GM06990 (cell line): ENCODE measurements around the gene HOXD8.

Experiments
- DNase-seq: peaks from one replicate; pipeline ENCODE4 v3.0.0-alpha.2; 2011; ENCODE audit not compliant: insufficient read length; ENCODE audit errors: extremely low read depth
- H3K27me3 ChIP-seq: replicated peaks from 2 replicates; pipeline ENCODE4 v1.6.0; 2011; ENCODE audit warnings: low read length; ENCODE audit not compliant: control insufficient read depth, insufficient read depth
- H3K36me3 ChIP-seq: 2 replicates; pipeline ENCODE4 v1.5.1; 2011; ENCODE audit warnings: low read length; ENCODE audit not compliant: control insufficient read depth, insufficient read depth
- H3K4me3 ChIP-seq: replicated peaks from 2 replicates; pipeline ENCODE4 v1.5.1; 2011; ENCODE audit warnings: low read depth, mild to moderate bottlenecking, control low read depth, low read length
- TF ChIP-seq, protein P1 (sequence below): IDR thresholded peaks from 2 replicates; pipeline ENCODE4 v1.5.1; 2011; ENCODE audit warnings: low read length, control low read depth, mild to moderate bottlenecking, inconsistent platforms; ENCODE audit not compliant: insufficient read depth, poor library complexity, severe bottlenecking

The HOXD8 gene

GRCh38 chr2:176146101-176146500 lies 16.6 kb downstream of the HOXD8 start:
- TF ChIP-seq, protein P1, sequence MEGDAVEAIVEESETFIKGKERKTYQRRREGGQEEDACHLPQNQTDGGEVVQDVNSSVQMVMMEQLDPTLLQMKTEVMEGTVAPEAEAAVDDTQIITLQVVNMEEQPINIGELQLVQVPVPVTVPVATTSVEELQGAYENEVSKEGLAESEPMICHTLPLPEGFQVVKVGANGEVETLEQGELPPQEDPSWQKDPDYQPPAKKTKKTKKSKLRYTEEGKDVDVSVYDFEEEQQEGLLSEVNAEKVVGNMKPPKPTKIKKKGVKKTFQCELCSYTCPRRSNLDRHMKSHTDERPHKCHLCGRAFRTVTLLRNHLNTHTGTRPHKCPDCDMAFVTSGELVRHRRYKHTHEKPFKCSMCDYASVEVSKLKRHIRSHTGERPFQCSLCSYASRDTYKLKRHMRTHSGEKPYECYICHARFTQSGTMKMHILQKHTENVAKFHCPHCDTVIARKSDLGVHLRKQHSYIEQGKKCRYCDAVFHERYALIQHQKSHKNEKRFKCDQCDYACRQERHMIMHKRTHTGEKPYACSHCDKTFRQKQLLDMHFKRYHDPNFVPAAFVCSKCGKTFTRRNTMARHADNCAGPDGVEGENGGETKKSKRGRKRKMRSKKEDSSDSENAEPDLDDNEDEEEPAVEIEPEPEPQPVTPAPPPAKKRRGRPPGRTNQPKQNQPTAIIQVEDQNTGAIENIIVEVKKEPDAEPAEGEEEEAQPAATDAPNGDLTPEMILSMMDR: no peak
- no peak for DNase-seq
- Histone ChIP-seq H3K27me3 (peaks cover 2% of the 10 kb centered on the region; the same call in 1 of the 2 replicates), H3K4me3 (no peak overlapping the region), H3K36me3 (no peaks in the 10 kb centered on the region)

- peaks cover 2% of the 10 kb centered on the region; the same call in 1 of the 2 replicates for H3K27me3 ChIP-seq
- no peak overlapping the region for H3K4me3 ChIP-seq
Observed at GRCh38 chr2:176146645-176147044, 17.1 kb downstream of the HOXD8 start.

DNA sequence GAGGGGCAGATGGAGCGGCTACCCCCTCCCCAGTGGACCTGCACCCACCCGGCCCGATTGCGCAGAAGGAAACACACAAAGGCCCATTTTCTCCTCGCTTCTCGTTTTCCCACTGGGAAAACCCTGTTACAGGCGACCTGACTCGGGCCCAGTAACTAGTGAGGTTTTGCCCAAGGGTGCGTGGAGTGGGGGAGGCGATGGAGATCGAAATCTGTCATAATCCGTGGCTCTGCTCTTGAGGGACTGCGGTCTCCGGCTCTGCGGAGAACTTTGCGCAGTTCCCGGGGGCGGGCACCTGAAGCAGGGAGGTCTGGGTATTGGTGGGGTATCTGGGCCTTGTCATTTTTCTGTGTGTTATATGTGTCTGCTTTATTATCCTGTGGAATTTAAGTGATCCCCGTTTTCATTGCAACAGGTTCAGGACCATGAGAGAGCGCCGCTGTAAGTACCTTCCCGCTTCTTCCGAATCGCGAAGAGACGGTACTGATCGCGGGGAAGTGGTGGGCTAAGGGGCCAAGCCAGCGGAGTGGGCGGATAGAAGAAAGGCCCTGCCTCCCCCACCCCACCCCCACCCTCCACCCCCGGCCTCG lies 17.8 kb downstream of the HOXD8 start:
- DNase-seq: no peak
- Histone ChIP-seq H3K36me3 (no peaks in the 10 kb centered on the region), H3K27me3 (peaks cover 2% of the 10 kb centered on the region; the same call in 1 of the 2 replicates), H3K4me3 (no peak overlapping the region)
- TF ChIP-seq, protein P1: no peak

More at GRCh38 chr2:176146645-176147044, 17.1 kb downstream of the HOXD8 start:
- no peaks in the 10 kb centered on the region for H3K36me3 ChIP-seq
- TF ChIP-seq, protein P1: no peak
- no peak for DNase-seq

GRCh38 chr2:176147800-176148496 lies 18.4 kb downstream of the HOXD8 start:
- no peak for DNase-seq
- no peak overlapping the region for H3K4me3 ChIP-seq
- TF ChIP-seq, protein P1: no peak
- H3K36me3 ChIP-seq: no peaks in the 10 kb centered on the region
- H3K27me3 ChIP-seq: peaks cover 2% of the 10 kb centered on the region; the same call in 1 of the 2 replicates

DNA sequence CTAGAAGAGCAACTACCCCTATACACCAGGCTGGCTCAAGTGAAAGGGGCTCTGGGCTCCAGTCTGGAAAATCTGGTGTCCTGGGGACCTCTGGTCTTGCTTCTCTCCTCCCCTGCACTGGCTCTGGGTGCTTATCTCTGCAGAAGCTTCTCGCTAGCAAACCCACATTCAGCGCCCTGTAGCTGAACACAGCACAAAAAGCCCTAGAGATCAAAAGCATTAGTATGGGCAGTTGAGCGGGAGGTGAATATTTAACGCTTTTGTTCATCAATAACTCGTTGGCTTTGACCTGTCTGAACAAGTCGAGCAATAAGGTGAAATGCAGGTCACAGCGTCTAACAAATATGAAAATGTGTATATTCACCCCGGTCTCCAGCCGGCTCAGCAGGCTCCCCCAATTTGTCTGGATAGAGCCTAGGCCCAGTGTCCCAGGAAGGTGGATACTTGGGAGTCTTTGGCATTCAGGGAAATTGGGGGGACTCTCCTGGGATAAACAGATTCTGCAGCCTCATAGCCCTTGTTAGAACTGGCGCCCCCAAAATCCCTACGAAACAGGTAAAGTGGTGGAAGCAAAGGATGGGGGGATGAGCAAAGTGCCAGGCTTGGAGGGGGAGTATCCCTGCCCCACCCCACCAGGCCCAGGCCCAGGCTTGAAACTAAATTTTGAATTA lies 19.4 kb downstream of the HOXD8 start:
- Histone ChIP-seq H3K27me3 (peaks cover 2% of the 10 kb centered on the region; the same call in 1 of the 2 replicates), H3K4me3 (no peak overlapping the region)

More for the DNA sequence above, 19.4 kb downstream of the HOXD8 start:
- H3K36me3 ChIP-seq: no peaks in the 10 kb centered on the region
- TF ChIP-seq, protein P1: no peak
- no peak for DNase-seq
